Stimulated activated CD4-positive, alpha-beta T cell treated with anti-CD3 and anti-CD28 coated beads, Interleukin-2, amount 100 ng/mL, for 24 hours (primary cell): Measurements from ENCODE around the gene PAX5.

ENCODE experiments used
- DNase-seq, 2 donors: peaks; one replicate each; pipeline ENCODE4 v3.0.0-alpha.2; 2020

Gene PAX5

DNA sequence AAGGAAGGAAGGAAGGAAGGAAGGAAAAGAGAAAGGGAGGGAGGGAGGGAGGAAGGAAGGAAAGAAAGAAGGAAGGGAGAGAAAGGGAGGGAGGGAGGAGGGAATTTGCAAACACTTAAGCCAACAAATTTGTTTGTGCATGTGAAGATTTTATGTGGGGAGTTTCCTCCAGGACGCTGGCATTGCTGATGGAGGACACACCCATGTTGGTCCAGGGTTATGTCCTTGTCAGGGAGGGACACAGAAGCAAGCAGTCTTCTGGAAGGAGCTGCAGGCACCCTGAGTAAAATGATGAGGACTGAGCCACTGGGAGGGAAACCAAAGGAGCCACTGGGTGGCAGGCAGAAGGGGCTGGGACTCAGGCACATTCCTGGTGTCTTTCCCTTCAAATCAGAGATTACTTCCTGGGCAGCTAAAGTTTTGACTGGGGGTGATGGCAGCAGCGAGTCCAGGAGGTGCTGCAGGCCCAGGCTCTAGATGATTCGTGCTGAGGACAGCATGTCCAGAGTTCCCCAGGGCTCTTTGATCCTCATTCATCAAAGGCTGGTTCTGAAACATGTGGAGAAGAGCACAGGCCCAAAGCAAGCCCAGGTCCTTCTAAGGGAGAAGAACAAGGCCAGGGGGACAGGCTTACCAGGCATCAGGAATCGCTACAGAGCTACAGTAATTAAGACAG is 109.2 kb downstream of the PAX5 start:
- no peak for DNase-seq

GRCh38 chr9:36924071-36924470 is 110.0 kb downstream of the PAX5 start:
- no peak for DNase-seq

GRCh38 chr9:36923025-36923625 is 110.9 kb downstream of the PAX5 start:
- DNase-seq, result no peak

DNA sequence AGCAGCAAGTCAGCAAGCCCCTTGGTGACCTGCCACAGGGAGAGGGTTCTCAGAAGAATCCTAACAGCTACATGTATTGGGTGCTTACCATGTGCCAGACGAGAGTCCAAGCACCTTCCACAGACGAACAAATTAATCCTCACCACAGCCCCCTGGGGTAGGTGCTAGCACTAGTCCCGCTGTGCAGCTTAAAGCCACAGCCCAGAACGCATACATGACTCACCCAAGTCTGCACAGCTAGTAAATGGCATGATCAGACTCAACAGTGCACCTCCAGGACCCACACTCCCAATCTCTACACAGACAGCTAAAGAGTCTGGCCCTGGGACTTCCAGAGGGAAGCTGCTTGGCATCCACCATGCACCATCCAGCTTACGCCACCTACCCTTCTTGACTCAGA is 111.5 kb downstream of the PAX5 start:
- DNase-seq, result no peak

GRCh38 chr9:36914212-36914577 is 119.9 kb downstream of the PAX5 start:
- no peak for DNase-seq

GRCh38 chr9:36913393-36914211 is 120.5 kb downstream of the PAX5 start:
- DNase-seq, result no peak

DNA sequence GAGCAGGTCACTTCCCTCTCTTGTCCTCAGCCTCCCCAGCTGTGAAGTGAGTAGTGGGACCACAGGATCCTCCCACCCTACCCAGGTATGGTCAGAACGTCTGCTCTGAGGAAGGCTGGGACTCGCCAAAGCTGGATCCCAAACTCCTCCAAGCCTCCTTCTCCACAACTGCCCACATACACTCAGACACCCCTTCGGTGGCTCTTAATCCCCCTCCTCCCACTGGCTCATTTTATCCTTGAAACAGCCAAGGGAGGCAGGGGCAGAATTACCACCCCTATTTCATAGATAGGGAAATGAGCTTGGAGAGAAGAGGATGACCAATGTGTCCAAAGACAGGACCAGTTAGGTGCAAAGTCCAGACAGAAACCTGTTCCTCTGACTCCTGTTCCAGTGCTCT is 121.4 kb downstream of the PAX5 start:
- no peak for DNase-seq

DNA sequence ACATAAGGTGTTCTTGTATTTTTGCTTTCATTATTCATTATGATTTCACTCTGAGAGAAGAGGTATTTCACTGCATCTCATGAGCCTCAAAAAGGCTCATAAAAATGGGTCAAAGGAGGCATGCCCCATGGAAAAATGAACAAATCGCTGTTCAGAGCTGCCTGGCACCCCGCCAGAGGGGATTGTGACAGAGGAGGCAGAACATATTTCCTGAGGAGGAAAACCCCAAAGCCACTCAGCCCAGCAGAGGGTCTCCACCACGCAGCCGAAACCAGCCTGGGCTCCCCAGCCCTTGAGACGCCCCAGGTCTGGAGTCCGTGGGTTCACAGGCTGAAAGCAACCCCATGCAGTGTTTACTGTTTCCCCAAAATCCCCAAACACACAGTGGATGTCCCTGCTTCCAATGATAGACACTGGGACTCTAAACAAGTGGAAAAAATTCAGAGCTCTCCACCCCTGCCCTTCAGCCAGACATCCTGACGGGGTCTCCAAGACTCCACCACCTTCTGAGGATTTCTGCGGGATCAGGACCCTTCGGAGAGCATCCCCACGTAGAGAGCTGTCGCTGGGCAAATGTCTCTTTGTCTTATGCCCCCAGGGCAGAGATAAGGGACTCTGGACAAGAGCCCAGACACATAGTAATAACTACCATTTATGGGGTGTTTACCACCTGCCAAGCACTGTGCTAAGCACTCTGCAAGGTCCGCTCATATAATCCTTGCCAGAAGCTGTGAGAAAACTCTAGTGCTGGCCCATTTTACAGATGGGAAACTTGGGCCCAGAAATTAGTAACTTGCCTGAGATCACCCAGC is 122.3 kb downstream of the PAX5 start:
- no peak for DNase-seq

- no peak for DNase-seq
These were observed 123.0 kb downstream of the PAX5 start for GRCh38 chr9:36911037-36911436.

DNA sequence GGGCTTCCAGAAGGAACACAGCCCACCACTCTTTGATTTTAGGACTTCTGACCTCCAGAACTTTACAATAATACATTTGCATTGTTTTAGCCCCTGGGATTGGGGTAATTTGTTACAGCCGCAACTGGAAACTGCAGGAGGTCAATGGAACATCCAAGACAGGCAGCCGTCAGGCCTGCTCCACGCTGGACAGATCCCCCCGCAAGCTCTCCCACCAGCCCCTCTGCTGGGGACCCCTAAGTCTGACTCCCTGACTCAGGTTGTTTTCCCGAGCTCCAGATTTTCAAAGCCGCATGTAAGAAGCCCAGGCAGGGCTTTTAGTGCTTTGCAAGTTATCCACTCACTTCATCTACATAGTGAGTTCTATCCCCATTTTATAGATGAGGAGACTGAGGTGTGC is 127.6 kb downstream of the PAX5 start:
- DNase-seq, result no peak

- no peak for DNase-seq
These were observed 128.7 kb downstream of the PAX5 start for GRCh38 chr9:36905101-36906066.

DNA sequence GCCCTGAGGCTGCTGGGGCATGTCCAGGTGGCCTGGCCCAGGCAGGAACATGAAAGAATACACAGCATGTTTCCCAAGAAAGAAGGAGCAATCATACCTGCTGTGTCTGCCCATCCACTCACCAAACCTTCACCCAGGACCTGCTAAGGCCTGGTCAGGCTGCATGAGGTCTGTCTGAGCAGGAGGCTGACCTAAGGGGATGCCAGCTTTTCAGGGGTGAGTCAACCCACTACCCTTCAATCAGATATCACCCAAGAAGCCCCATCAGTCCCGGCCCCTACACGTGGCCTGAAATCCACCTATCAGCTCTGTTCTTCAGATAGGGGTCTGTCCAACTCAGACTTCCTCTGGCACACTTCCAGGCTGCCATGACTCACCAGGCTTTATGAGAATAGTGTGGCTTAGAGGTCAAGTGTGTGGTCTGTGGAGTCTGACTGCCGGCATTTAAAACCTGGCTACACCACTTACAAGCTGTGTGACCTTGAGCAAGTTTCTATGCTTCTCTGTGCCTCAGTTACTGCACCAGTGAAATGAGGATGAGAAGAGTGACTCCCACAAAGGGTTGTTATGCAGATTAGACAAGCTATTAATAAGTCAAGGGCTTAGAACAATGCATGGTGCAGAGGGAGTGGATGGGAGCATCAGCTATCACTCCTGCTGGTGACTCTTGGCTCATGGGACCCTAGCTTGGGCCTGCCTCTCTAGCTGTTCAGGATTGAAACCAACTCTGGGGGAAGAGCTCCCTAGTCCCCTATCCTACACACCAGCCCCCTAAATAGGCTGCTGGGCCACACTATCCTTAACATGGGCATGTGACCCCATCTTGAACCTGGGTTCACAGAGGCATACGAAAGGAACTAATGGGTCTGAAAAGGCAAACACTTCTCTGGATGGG is 130.3 kb downstream of the PAX5 start:
- peak in 1 of 2 donors; percentile 63 for DNase-seq

DNA sequence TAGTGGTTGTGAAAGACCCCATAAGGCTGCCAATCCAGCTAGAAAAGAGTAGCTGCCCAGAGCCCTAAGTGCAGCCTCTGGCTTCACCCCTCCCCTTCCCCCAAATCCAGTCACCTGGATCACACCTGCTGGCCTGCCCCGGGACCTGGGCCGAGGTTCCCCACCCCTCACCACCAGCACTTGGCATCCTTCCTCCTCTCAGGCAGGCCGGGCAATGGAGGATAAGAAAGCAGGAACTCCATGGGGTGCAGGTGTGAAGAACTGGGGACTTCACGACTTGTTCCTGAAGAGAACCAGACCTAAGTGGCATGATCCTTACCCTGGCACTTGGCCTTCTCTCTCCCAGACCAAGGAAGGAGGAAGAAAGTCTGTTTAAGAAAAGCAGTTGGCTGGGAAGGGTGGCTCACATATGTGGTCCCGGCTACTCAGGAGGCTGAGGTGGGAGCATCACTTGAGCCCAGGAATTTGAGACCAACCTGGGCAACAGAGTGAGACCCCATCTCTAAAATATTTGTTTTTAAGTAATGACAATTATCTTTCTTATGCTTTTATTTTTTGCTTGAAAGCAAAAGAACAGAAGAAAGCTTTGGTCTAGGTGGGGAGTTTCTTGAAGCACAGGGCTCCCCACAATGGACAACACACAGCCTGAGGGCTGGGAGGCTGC is 131.1 kb downstream of the PAX5 start:
- DNase-seq, result no peak

GRCh38 chr9:36902080-36902716 is 131.9 kb downstream of the PAX5 start:
- DNase-seq, result no peak

DNA sequence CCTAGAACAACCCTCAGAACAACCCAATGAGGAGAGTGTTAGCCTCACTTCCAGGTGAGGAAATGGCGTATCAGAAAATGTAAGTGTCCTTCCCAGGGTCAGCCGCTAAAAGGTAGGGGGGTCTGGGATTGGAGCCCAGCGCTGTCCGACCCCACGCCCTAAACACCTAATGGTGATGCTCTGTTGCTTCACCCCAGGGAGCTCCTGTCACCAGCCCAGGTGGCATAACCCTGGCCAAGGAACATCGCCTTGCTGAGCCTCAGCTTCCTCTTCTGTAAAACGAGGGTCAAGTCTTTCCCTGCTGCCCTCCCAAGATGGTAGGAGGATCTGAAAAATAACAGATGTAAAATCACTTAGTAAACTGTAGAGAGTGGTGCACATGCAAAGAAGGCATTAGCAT is 132.5 kb downstream of the PAX5 start:
- no peak for DNase-seq

DNA sequence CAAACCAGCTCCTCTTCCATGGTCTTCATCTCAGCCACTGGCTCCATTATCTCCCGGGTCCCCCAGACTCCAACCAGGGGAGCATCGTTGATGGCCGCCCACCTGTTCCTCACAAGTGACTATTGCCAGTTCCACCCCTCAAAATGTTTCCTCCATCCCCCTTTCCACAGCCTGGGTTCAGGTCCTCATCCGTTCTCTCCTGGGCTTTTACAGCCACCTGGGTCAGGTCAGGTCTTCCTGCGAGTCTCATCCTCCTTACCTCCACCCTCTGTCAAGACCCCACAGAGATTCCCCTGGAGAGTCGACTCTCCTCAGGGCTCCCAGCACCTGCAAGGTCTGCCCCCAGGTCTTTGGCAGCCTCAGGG is 133.2 kb downstream of the PAX5 start:
- no peak for DNase-seq

- no peak for DNase-seq
These were observed 133.8 kb downstream of the PAX5 start for GRCh38 chr9:36900136-36900855.

- no peak for DNase-seq
These were observed 134.7 kb downstream of the PAX5 start for GRCh38 chr9:36899406-36899805.

DNA sequence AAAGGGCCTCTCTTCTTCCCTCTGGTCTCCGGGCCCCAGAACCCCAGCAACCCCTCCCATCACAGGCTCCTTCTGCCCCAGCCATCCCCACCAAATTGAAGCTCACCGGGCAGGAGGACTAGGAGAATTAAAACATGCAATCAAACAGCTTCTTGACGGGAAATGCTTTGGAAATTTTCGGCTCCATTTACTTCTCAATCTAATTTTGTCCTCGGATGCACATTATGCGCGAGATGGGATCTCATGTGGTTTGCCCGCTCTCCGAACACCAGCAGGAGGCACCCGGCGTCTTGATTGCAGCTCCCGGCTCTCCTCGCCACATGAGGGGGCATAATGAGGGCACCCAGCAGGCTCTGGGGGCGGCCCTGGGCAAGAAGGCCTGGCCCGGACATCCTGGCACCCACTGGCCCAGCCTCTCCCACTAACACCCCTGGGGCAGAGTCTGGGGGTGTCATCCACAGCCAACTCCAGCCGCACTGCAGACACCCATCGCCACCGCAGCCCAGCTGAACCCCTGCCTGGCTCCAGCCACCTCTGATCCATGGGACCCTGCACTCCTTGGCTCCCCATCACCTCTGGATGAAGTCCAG is 135.5 kb downstream of the PAX5 start:
- DNase-seq, result no peak
